ENCODE results near the gene SF3B3. TPM values are rescaled to one million over a fixed set of nuclear protein-coding genes. Genes with fewer than 3 reads are reported as not detected.

Gene SF3B3
- total RNA-seq, 1 donor from 2014 or later = 129 TPM

DNA sequence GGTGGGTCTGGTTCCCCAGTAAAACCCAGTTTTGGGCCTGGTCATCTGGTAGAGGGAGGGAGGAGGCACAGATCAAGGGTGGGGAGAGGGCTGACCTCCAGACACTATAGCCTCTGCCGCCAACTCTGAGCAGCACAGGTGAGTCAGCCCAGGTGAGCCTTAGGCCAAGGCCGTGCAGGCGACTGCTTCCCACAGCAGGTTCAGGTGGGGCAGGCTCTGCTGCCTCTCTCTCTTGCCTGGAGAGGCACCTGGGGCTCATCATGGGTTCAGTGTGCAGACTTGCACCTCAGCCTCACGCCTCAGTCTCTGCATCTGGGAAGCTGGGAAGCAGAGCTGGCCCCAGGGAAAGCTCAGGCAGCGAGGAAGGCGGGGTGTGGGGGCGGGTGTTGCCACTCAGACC is 84.9 kb downstream of the SF3B3 start:
- DNase-seq = no peak
- no peak overlapping the region for H3K4me3 ChIP-seq
- H3K27ac ChIP-seq (replicated peaks) = no peak overlapping the region
- H3K9me3 ChIP-seq (replicated peaks) = no peaks in the 10 kb centered on the region
- peaks cover 11% of the 10 kb centered on the region for H3K4me1 ChIP-seq
- intact Hi-C loops (cut with micrococcal nuclease) = no loop called here
- TF ChIP-seq CTCF (IDR thresholded peaks at IDR 0.05; ENCODE audit: borderline replicate concordance) = no peak
- H3K27me3 ChIP-seq (ENCODE audit: low read depth) = no peaks in the 10 kb centered on the region
- no peaks in the 10 kb centered on the region for H3K36me3 ChIP-seq

GRCh38 chr16:70610273-70611223 is 86.9 kb downstream of the SF3B3 start:
- H3K9me3 ChIP-seq (replicated peaks) = no peaks in the 10 kb centered on the region
- peak overlapping the region; percentile 27 for H3K27ac ChIP-seq (replicated peaks)
- no peak for DNase-seq
- TF ChIP-seq CTCF (IDR thresholded peaks at IDR 0.05; ENCODE audit: borderline replicate concordance) = no peak
- H3K27me3 ChIP-seq (ENCODE audit: low read depth) = no peaks in the 10 kb centered on the region
- intact Hi-C loops (cut with micrococcal nuclease) = no loop called here
- peaks cover 11% of the 10 kb centered on the region for H3K4me1 ChIP-seq
- no peak overlapping the region for H3K4me3 ChIP-seq
- no peaks in the 10 kb centered on the region for H3K36me3 ChIP-seq

- H3K27ac ChIP-seq (replicated peaks) = peak overlapping the region; percentile 27
- no peak overlapping the region for H3K4me3 ChIP-seq
- no peaks in the 10 kb centered on the region for H3K9me3 ChIP-seq (replicated peaks)
- no peaks in the 10 kb centered on the region for H3K27me3 ChIP-seq (ENCODE audit: low read depth)
- intact Hi-C loops (cut with micrococcal nuclease) = no loop called here
- H3K36me3 ChIP-seq = no peaks in the 10 kb centered on the region
- no peak for TF ChIP-seq CTCF (IDR thresholded peaks at IDR 0.05; ENCODE audit: borderline replicate concordance)
- peaks cover 11% of the 10 kb centered on the region for H3K4me1 ChIP-seq
- DNase-seq = no peak
Observed at GRCh38 chr16:70611224-70611598, 87.6 kb downstream of the SF3B3 start.

- Histone ChIP-seq H3K27me3 (ENCODE audit: low read depth) (no peaks in the 10 kb centered on the region), H3K27ac (replicated peaks) (no peak overlapping the region), H3K4me1 (peaks cover 11% of the 10 kb centered on the region), H3K9me3 (replicated peaks) (no peaks in the 10 kb centered on the region), H3K36me3 (no peaks in the 10 kb centered on the region), H3K4me3 (no peak overlapping the region)
- intact Hi-C loops (cut with micrococcal nuclease) = no loop called here
- no peak for DNase-seq
- TF ChIP-seq CTCF (IDR thresholded peaks at IDR 0.05; ENCODE audit: borderline replicate concordance) = no peak
Observed at GRCh38 chr16:70611785-70612303, 88.2 kb downstream of the SF3B3 start.

DNA sequence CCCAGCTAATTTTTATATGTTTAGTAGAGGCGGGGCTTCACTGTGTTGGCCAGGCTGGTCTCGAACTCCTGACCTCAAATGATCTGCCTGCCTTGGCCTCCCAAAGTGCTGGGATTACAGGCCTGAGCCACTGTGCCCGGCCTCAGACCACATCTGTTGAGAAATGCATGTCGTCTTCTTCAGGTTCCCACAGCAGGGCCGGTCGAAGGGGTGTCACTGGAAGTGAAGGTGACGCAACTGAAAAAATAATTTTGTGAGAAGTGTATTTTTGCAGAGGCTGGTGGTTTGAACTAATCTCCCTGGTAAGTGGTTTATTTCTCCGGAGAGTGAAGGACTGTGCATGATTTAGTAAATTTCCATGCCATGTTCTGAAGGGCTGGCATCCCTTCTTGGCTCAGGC is 89.3 kb downstream of the SF3B3 start:
- no peaks in the 10 kb centered on the region for H3K36me3 ChIP-seq
- no peaks in the 10 kb centered on the region for H3K27me3 ChIP-seq (ENCODE audit: low read depth)
- no peak overlapping the region for H3K27ac ChIP-seq (replicated peaks)
- H3K9me3 ChIP-seq (replicated peaks) = no peaks in the 10 kb centered on the region
- no peak overlapping the region for H3K4me3 ChIP-seq
- H3K4me1 ChIP-seq = peaks cover 11% of the 10 kb centered on the region
- no peak for DNase-seq
- no peak for TF ChIP-seq CTCF (IDR thresholded peaks at IDR 0.05; ENCODE audit: borderline replicate concordance)
- intact Hi-C loops (cut with micrococcal nuclease) = no loop called here
